ENCODE data around the gene DAP3. TPM values are rescaled to one million over a fixed set of nuclear protein-coding genes. Genes with fewer than 3 reads are reported as not detected.

The DAP3 gene
- total and polyA plus RNA-seq, 2 of the 13 experiments (the other 11 are each of a cell fraction or from before 2014, with no cell fraction given) = 129 to 133 TPM

GRCh38 chr1:155725142-155725541 is 36.3 kb downstream of the DAP3 start:
- Histone ChIP-seq H3K27ac (ENCODE audit: extremely low read length, insufficient read depth, low read length) (no peak overlapping the region), H3K36me3 (replicated peaks in 1 of 2; ENCODE audit: control insufficient read depth in 1 of 2, insufficient read depth in 2 of 2, low read length in 2 of 2) (peaks cover 2 to 32% of the 10 kb centered on the region in 2 experiments; a peak in 3 of 5 replicates), H3K9me3 (ENCODE audit: low read length) (no peaks in the 10 kb centered on the region), H3K79me2 (ENCODE audit: insufficient read depth, low read length) (no peaks in the 10 kb centered on the region), H2AFZ (ENCODE audit: low read length) (no peak overlapping the region), H3K4me3 (replicated peaks in 1 of 3; ENCODE audit: insufficient read depth in 1 of 3, low read depth in 2 of 3, low read length in 3 of 3) (no peak overlapping the region), H3K4me2 (ENCODE audit: low read depth, low read length) (no peak overlapping the region), H3K27me3 (ENCODE audit: control insufficient read depth in 1 of 2, insufficient read depth in 2 of 2, low read length in 2 of 2) (no peaks in the 10 kb centered on the region), H3K9ac (ENCODE audit: insufficient read depth, low read depth, low read length) (no peak overlapping the region), H4K20me1 (ENCODE audit: insufficient read depth, low read length) (no peaks in the 10 kb centered on the region), H3K4me1 (ENCODE audit: insufficient read depth, low read length) (peaks cover 18% of the 10 kb centered on the region)
- FAIRE-seq = no peak
- TF ChIP-seq ZNF530 (CRISPR knock-in tag; IDR thresholded peaks at IDR 0.05; ENCODE audit: low read depth) (no peak), NAIF1 (CRISPR knock-in tag; IDR thresholded peaks at IDR 0.05; ENCODE audit: borderline replicate concordance) (no peak), ZNF776 (CRISPR knock-in tag; IDR thresholded peaks at IDR 0.05) (no peak), ZNF572 (CRISPR knock-in tag; IDR thresholded peaks at IDR 0.05) (no peak), ZBTB44 (CRISPR knock-in tag; IDR thresholded peaks at IDR 0.05) (no peak), TCF7 (IDR thresholded peaks at IDR 0.05; ENCODE audit: low read depth) (no peak), DR1 (CRISPR knock-in tag; IDR thresholded peaks at IDR 0.05) (no peak), THAP9 (CRISPR knock-in tag; IDR thresholded peaks at IDR 0.05; ENCODE audit: borderline replicate concordance) (no peak), MNT (IDR thresholded peaks at IDR 0.05) (no peak), ZNF574 (CRISPR knock-in tag; IDR thresholded peaks at IDR 0.05) (no peak), SNRNP70 (IDR thresholded peaks at IDR 0.05; ENCODE audit: low read depth, low read length) (no peak)
- ChIA-PET POLR2A (no interaction called here), CTCF (ENCODE audit: low intra/inter-chr PET ratio, low total read pairs) (no interaction called here)
- DNase-seq (ENCODE audit: low spot score) = no peak
- no peak for ATAC-seq
- no TSS peak for BruUV-seq (replicated peaks)
- intact Hi-C loops (cut with micrococcal nuclease; ENCODE audit: unreplicated experiment) = no loop called here
- 98% methylated on average over 3 of the region's 3 CpGs for whole genome bisulfite sequencing (ENCODE audit: low lambda C conversion rate)
- in situ Hi-C loops (cut with HindIII; ENCODE audit: extremely low pct_ligation_motif_present, low pct_unique_long_range_greater_than_20kb) = no loop called here
